Activated CD8-positive, alpha-beta T cell treated with anti-CD3 and anti-CD28 coated beads for 36 hours (primary cell): ENCODE measurements around the gene BCKDK. TPM values are rescaled to one million over a fixed set of nuclear protein-coding genes. Genes with fewer than 3 reads are reported as not detected.

Experiments
- ATAC-seq: fragments of 200-7000 bp; cut with Tn5 transposase; one replicate; pipeline ENCODE4 v1.10.0; 2021; ENCODE audit warnings: mild to moderate bottlenecking, moderate library complexity
- CTCF ChIA-PET: fragments of 350-600 bp; sonication (Branson Sonifier 250); formaldehyde crosslinking; loops from one replicate; lab custom pipeline; 2021; ENCODE audit warnings: antibody characterized with exemption; lab: Charles Lee
- POLR2A ChIA-PET: fragments of 350-600 bp; sonication (Branson Sonifier 250); formaldehyde crosslinking; loops from one replicate; lab custom pipeline; 2021; ENCODE audit warnings: antibody characterized with exemption; lab: Charles Lee
- DNase-seq: peaks from one replicate; pipeline ENCODE4 v3.0.0-alpha.2; 2020
- H3K27ac Mint-ChIP-seq: one replicate; pipeline ENCODE4 v1.8.0; 2021; ENCODE audit warnings: mild to moderate bottlenecking, mixed read lengths
- H3K27me3 Mint-ChIP-seq: one replicate; pipeline ENCODE4 v1.8.0; 2021; ENCODE audit warnings: mixed read lengths
- H3K36me3 Mint-ChIP-seq: one replicate; pipeline ENCODE4 v1.8.0; 2021; ENCODE audit warnings: low read depth, mixed read lengths
- H3K4me1 Mint-ChIP-seq: one replicate; pipeline ENCODE4 v1.8.0; 2021; ENCODE audit warnings: low read depth, mixed read lengths
- H3K4me3 Mint-ChIP-seq: one replicate; pipeline ENCODE4 v1.8.0; 2021; ENCODE audit warnings: mild to moderate bottlenecking, moderate library complexity, mixed read lengths
- H3K9me3 Mint-ChIP-seq: one replicate; pipeline ENCODE4 v1.8.0; 2021; ENCODE audit warnings: mixed read lengths
- intact Hi-C: fragments of 100-400 bp; cut with micrococcal nuclease; formaldehyde crosslinking; loops from one replicate; pipeline ENCODE4 v1.10.0; 2022
- total RNA-seq, 2 experiments: library from RNA; stranded (reverse); gene quantifications; one replicate each; pipeline ENCODE4 v1.2.3, GENCODE V29; 2021
- TF ChIP-seq, protein P1 (sequence below): fragments of 200-600 bp; IDR thresholded peaks from one replicate; pipeline ENCODE4 v1.8.0; 2022; ENCODE audit warnings: antibody characterized with exemption, mild to moderate bottlenecking

The BCKDK gene
- total RNA-seq, 2 experiments from 2014 or later, result 55.1 to 58.7 TPM

DNA sequence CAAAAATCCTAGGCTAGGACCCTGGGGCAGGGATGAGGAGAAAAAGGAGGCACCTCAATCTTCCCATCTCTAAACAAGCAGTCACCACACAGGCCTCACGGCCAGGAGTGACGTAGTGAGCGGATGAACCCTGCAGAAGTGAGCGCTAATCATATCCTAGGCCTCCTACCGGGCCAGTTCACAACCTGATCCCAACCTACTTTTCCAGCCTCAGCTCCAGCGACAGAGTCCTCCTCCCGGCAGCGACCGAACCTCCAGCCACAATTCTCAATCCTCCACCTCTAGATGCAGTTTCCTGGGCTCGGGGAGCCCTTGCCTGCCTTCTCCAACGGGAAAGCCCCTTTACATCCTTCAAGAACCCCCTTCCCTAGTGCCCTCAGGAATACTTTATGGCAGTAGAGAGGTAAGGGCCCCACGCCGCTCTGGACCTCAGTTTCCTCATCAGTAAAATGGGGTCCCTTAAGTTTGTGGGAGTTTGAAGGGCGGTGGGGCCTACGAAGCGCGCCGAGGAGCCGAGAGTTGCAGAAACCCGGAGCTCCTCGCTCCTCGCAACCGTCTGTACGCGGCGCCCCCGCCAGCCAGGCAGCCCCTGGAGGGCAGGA is 35.5 kb upstream of the BCKDK start:
- H3K4me3 Mint-ChIP-seq, result peak overlapping the region; percentile 96
- intact Hi-C loops, result loop anchor here (5.0 kb wide), 1 partner anchor 40 kb away; the partner anchor contains the start of gene STX4
- H3K4me1 Mint-ChIP-seq, result peaks cover 36% of the 10 kb centered on the region
- H3K27ac Mint-ChIP-seq, result peak overlapping the region; percentile 97
- TF ChIP-seq, protein P1, sequence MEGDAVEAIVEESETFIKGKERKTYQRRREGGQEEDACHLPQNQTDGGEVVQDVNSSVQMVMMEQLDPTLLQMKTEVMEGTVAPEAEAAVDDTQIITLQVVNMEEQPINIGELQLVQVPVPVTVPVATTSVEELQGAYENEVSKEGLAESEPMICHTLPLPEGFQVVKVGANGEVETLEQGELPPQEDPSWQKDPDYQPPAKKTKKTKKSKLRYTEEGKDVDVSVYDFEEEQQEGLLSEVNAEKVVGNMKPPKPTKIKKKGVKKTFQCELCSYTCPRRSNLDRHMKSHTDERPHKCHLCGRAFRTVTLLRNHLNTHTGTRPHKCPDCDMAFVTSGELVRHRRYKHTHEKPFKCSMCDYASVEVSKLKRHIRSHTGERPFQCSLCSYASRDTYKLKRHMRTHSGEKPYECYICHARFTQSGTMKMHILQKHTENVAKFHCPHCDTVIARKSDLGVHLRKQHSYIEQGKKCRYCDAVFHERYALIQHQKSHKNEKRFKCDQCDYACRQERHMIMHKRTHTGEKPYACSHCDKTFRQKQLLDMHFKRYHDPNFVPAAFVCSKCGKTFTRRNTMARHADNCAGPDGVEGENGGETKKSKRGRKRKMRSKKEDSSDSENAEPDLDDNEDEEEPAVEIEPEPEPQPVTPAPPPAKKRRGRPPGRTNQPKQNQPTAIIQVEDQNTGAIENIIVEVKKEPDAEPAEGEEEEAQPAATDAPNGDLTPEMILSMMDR, result no peak
- H3K36me3 Mint-ChIP-seq, result peaks cover 21% of the 10 kb centered on the region
- ATAC-seq (no peak), DNase-seq (peak; percentile 61)
- ChIA-PET POLR2A (interaction anchor here (1.0 to 2.9 kb wide), 11 partner anchors 9 to 204 kb away, joined by 3 to 23 read pairs (median 6); partner anchors contain the start of genes FUS and STX4), CTCF (interaction anchor here (2.3 to 2.4 kb wide), 2 partner anchors 23 to 70 kb away, joined by 6 to 15 read pairs; partner anchors contain the start of gene VKORC1)
- no peaks in the 10 kb centered on the region for H3K9me3 Mint-ChIP-seq
- H3K27me3 Mint-ChIP-seq, result no peaks in the 10 kb centered on the region

DNA sequence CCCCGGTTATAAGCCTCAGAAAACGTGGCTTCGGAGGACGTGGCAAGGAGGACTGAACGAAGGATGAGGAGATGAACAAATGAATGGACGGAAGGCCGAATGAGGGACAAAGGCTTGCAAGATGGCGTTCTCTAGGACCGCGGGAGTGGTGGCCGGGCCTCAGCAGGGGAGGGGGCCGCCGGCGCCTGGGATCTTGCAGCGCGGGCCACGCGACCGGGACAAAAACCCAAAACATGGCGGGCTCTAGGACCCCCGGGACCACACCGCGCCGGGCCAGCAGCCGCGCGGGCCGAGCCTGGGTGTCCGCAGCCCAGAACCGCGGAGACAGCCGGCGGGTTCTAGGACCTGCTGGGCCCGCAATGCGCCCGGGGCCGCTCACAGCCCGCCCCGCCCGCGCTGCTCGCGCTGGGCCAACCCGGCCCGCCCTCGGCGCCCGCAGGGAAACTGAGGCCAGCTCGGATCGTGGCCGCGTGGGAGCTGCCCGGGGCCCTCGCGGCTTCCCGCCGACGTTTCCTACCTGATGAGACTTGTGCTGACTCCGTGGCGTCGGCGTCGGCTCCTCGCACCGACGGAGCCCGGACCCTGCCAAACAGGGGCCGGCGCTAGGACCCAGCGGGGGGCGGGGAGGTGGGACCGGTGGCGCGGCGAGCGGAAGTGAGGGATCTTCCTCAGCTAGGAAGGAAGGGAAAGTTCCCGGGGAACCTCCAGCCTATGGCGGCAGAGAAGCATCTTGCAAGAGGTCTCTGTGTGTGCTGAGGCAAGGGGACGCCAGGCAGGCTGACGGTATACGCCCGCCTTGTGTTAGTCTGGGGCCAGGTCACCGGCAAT is 34.8 kb upstream of the BCKDK start:
- Mint-ChIP-seq H3K27me3 (no peaks in the 10 kb centered on the region), H3K4me3 (peak overlapping the region; percentile 96), H3K36me3 (peaks cover 28% of the 10 kb centered on the region), H3K27ac (peak overlapping the region; percentile 98), H3K9me3 (no peaks in the 10 kb centered on the region), H3K4me1 (peaks cover 39% of the 10 kb centered on the region)
- TF ChIP-seq, protein P1, result no peak
- peak; percentile 50 for ATAC-seq
- intact Hi-C loops, result loop anchor here (5.0 kb wide), 1 partner anchor 41 kb away; the partner anchor contains the start of gene STX4
- peak; percentile 94 for DNase-seq
- CTCF ChIA-PET, result interaction anchor here (0.8 to 2.4 kb wide), 10 partner anchors 19 to 385 kb away, joined by 3 to 15 read pairs (median 6); partner anchors contain the start of genes HSD3B7 and VKORC1
- POLR2A ChIA-PET, result interaction anchor here (0.6 to 2.9 kb wide), 30 partner anchors 9 to 205 kb away, joined by 3 to 23 read pairs (median 4); partner anchors contain the start of genes FBXL19, FUS, HSD3B7 and KAT8

DNA sequence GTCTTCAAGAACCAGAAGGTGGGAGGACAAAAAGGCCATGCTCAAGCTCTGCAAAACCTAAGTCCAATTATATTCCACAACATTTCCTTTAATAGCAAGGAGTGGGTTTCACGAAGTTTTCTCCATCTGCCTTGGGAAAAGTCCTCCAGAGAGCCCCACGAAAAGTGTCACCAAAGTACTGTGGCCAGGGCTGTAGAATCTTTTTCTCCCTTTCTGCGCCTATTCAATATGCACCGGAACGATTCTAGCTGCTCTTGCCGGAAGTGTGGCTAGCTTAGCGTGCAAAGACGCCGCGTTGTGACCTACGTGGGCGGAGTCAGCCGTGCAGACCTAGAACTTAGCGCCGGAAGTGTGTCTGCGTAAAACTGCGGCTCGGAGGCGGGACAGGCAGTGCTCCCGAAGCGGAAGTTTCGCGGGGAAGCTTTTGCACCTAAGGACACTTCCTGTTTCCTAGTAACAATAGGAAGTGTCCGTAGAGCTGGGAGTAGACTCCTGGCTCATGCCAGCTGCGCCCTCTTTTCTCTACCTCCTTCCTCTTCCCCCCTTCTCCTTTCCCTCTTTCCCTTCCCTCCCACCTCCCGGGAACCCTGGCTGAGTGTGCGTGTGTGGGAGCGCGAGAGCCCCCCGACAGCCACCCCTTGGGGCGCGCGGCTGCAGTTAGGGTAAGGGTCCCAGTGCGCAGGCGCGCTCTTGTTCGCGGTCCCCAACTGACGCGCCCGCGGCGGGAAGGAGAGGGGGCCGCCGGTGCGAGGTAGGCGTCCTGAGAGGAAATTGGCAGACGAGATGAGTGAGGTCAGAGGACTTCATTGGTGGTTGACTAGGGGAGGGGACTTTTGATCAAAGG is 34.0 kb upstream of the BCKDK start, which contains the start of the genes ZNF646 and ZNF668:
ZNF646 (plus strand) TSS at position 453 of the 844 bp plus-strand sequence. CDS start 1,903 bp downstream, outside the sequence.
ZNF668 (minus strand) TSS at position 271 of the 844 bp plus-strand sequence. CDS start 9,781 bp downstream, outside the sequence.
- Mint-ChIP-seq H3K4me1 (peaks cover 43% of the 10 kb centered on the region), H3K36me3 (peaks cover 35% of the 10 kb centered on the region), H3K27me3 (no peaks in the 10 kb centered on the region), H3K4me3 (peak within 1 kb of the TSS; percentile 96), H3K27ac (peak within 1 kb of the TSS; percentile 98), H3K9me3 (no peaks in the 10 kb centered on the region)
- POLR2A ChIA-PET, result interaction anchor here (0.6 to 2.9 kb wide), 30 partner anchors 10 to 199 kb away, joined by 3 to 23 read pairs (median 4); partner anchors contain the start of genes FBXL19, FUS, HSD3B7 and KAT8
- DNase-seq, result peak; percentile 100
- TF ChIP-seq, protein P1, result no peak
- CTCF ChIA-PET, result interaction anchor here (0.8 to 2.4 kb wide), 10 partner anchors 18 to 384 kb away, joined by 3 to 15 read pairs (median 4); partner anchors contain the start of genes HSD3B7 and VKORC1
- peak; percentile 80 for ATAC-seq
- intact Hi-C loops, result loop anchor here (5.0 kb wide), 1 partner anchor 42 kb away; the partner anchor contains the start of gene STX4

DNA sequence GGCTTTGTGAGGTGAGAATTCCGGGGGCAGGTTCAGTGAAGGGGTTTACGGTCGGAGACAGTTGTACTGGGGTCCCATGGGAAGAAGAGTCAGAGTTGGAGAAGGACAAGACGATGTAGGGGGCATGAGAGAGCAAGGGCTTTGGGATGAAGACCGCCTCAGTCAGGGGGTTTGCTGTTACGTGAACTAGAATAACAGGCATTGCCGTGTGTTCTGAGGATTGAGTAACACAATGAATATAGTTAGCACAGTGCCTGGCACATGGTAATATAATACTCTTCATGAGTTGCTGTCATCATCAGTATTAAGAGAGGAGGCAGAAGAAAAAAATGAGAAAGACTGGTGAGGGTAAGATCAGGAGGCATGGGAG is 33.4 kb upstream of the BCKDK start:
- H3K27me3 Mint-ChIP-seq, result no peaks in the 10 kb centered on the region
- H3K36me3 Mint-ChIP-seq, result peaks cover 40% of the 10 kb centered on the region
- POLR2A ChIA-PET, result interaction anchor here (0.6 to 2.9 kb wide), 19 partner anchors 10 to 125 kb away, joined by 3 to 23 read pairs (median 6); partner anchors contain the start of genes FUS, KAT8, PRSS53 and STX4
- peak overlapping the region; percentile 98 for H3K27ac Mint-ChIP-seq
- CTCF ChIA-PET, result interaction anchor here (0.9 to 2.4 kb wide), 6 partner anchors 20 to 383 kb away, joined by 3 to 15 read pairs (median 6); partner anchors contain the start of genes HSD3B7 and VKORC1
- peak overlapping the region; percentile 96 for H3K4me3 Mint-ChIP-seq
- H3K4me1 Mint-ChIP-seq, result peaks cover 45% of the 10 kb centered on the region
- intact Hi-C loops, result loop anchor here (5.0 kb wide), 1 partner anchor 42 kb away; the partner anchor contains the start of gene STX4
- no peaks in the 10 kb centered on the region for H3K9me3 Mint-ChIP-seq
- ATAC-seq, result no peak
- TF ChIP-seq, protein P1, result no peak
- no peak for DNase-seq
